H1 (cell line): ENCODE results near the gene DGKH. TPM values are rescaled to one million over a fixed set of nuclear protein-coding genes. Genes with fewer than 3 reads are reported as not detected.

Experiments used
- CTCF ChIA-PET: fragments of 300-600 bp; sonication (Branson Sonifier 250); formaldehyde crosslinking; loops from one replicate; lab custom pipeline; 2021; ENCODE audit not compliant: partially characterized antibody; lab: Charles Lee
- POLR2A ChIA-PET: fragments of 300-600 bp; sonication (Branson Sonifier 250); formaldehyde crosslinking; loops from one replicate; lab custom pipeline; 2021; ENCODE audit warnings: inconsistent platforms; ENCODE audit not compliant: partially characterized antibody; lab: Charles Lee
- DNase-seq, 2 experiments: peaks; one replicate each; pipeline versions ENCODE4 v3.0.0 to v3.0.0-alpha.2; 2010 to 2022; ENCODE audit warnings: low spot score in 2 of 2, low read depth in 1 of 2, mixed read lengths in 1 of 2
- FAIRE-seq: peaks from 2 replicates; lab custom pipeline; 2011; peaks lifted over from hg19 to GRCh38; lab: Jason Lieb, UNC
- H2AFZ ChIP-seq: 2 replicates; pipeline ENCODE4 v1.8.1; 2012; ENCODE audit warnings: low read length, inconsistent platforms
- H2AK5ac ChIP-seq: 2 replicates; pipeline ENCODE4 v1.6.1; 2013; ENCODE audit warnings: low read depth, low read length
- H2BK120ac ChIP-seq: replicated peaks from 2 replicates; pipeline ENCODE3; 2013; ENCODE audit warnings: low read depth, low read length, inconsistent platforms
- H2BK12ac ChIP-seq: 2 replicates; pipeline ENCODE4 v1.6.1; 2013; ENCODE audit warnings: low read depth, low read length
- H2BK15ac ChIP-seq: 2 replicates; pipeline ENCODE4 v1.6.1; 2013; ENCODE audit warnings: low read length
- H2BK20ac ChIP-seq: 2 replicates; pipeline ENCODE4 v1.6.1; 2013; ENCODE audit warnings: low read length
- H2BK5ac ChIP-seq: 2 replicates; pipeline ENCODE4 v1.6.1; 2013; ENCODE audit warnings: low read depth, low read length
- H3K14ac ChIP-seq: 2 replicates; pipeline ENCODE4 v1.6.1; 2013; ENCODE audit warnings: inconsistent platforms; ENCODE audit not compliant: insufficient read length
- H3K18ac ChIP-seq: 2 replicates; pipeline ENCODE4 v1.6.1; 2013; ENCODE audit warnings: low read length; ENCODE audit errors: extremely low read depth
- H3K23ac ChIP-seq: 2 replicates; pipeline ENCODE4 v1.6.1; 2013; ENCODE audit warnings: inconsistent platforms; ENCODE audit not compliant: insufficient read length
- H3K23me2 ChIP-seq: 2 replicates; pipeline ENCODE4 v1.6.1; 2013; ENCODE audit warnings: low read depth, low read length
- H3K27ac ChIP-seq: 2 replicates; pipeline ENCODE4 v1.6.1; 2011; ENCODE audit warnings: low read depth, low read length, inconsistent platforms
- H3K27me3 ChIP-seq, 4 experiments: replicated peaks in 1 of 4; 1 replicate in 1 of 4; 2 replicates in 3 of 4; pipeline versions ENCODE4 v1.6.1 to v1.8.1; 2011 to 2013; ENCODE audit warnings: low read length in 3 of 4, mild to moderate bottlenecking in 3 of 4, inconsistent platforms in 2 of 4, mixed read lengths in 2 of 4, moderate library complexity in 1 of 4; ENCODE audit not compliant: control insufficient read depth in 3 of 4, insufficient read depth in 3 of 4; ENCODE audit errors: extremely low read depth in 1 of 4
- H3K36me3 ChIP-seq, 4 experiments: 2 replicates each; pipeline versions ENCODE4 v1.6.1 to v1.8.1; 2011 to 2013; ENCODE audit warnings: mild to moderate bottlenecking in 4 of 4, low read length in 3 of 4, moderate library complexity in 2 of 4, control low read depth in 1 of 4, inconsistent platforms in 1 of 4; ENCODE audit not compliant: insufficient read depth in 4 of 4, control insufficient read depth in 2 of 4
- H3K4ac ChIP-seq: replicated peaks from 2 replicates; pipeline ENCODE3; 2013; ENCODE audit warnings: low read length, low read depth, mixed read lengths, inconsistent platforms; ENCODE audit not compliant: insufficient read length
- H3K4me1 ChIP-seq, 4 experiments: replicated peaks in 1 of 4; 1 replicate in 1 of 4; 2 replicates in 3 of 4; pipeline versions ENCODE4 v1.6.1 to v1.8.1; 2011 to 2013; ENCODE audit warnings: low read length in 3 of 4, inconsistent platforms in 2 of 4, mixed read lengths in 1 of 4; ENCODE audit not compliant: insufficient read depth in 4 of 4, control insufficient read depth in 3 of 4
- H3K4me2 ChIP-seq, 2 experiments: 2 replicates each; pipeline versions ENCODE4 v1.6.1 to v1.8.1; 2011 to 2013; ENCODE audit warnings: low read depth in 2 of 2, low read length in 2 of 2, control low read depth in 1 of 2, inconsistent platforms in 1 of 2, mild to moderate bottlenecking in 1 of 2; ENCODE audit not compliant: insufficient read depth in 1 of 2
- H3K4me3 ChIP-seq, 4 experiments: fragments of 200-600, 300-600 bp in 1 of 4; sonication (generic), shearing (Covaris generic), sonication (Bioruptor Twin) in 1 of 4; 2 replicates each; pipeline versions ENCODE4 v1.5.1 to v1.8.1; 2011 to 2016; ENCODE audit warnings: low read length in 4 of 4, low read depth in 3 of 4, control low read depth in 2 of 4, inconsistent platforms in 2 of 4, mild to moderate bottlenecking in 2 of 4, mixed read lengths in 1 of 4, moderate library complexity in 1 of 4; ENCODE audit not compliant: insufficient read depth in 2 of 4; ENCODE audit errors: extremely low read depth in 1 of 4
- H3K56ac ChIP-seq: replicated peaks from 2 replicates; pipeline ENCODE3; 2013; ENCODE audit warnings: low read depth, mild to moderate bottlenecking, mixed read lengths, low read length, inconsistent platforms; ENCODE audit not compliant: insufficient read length
- H3K79me1 ChIP-seq: 2 replicates; pipeline ENCODE4 v1.6.1; 2013; ENCODE audit warnings: low read depth, low read length, control low read depth
- H3K79me2 ChIP-seq, 2 experiments: 2 replicates each; pipeline versions ENCODE4 v1.6.1 to v1.8.1; 2012 to 2013; ENCODE audit warnings: low read length in 2 of 2, mild to moderate bottlenecking in 2 of 2, inconsistent platforms in 1 of 2; ENCODE audit not compliant: insufficient read depth in 2 of 2, control insufficient read depth in 1 of 2
- H3K9ac ChIP-seq, 4 experiments: replicated peaks in 1 of 4; 1 replicate in 1 of 4; 2 replicates in 3 of 4; pipeline versions ENCODE4 v1.6.1 to v1.8.1; 2011 to 2013; ENCODE audit warnings: low read depth in 3 of 4, low read length in 3 of 4, control low read depth in 2 of 4, mild to moderate bottlenecking in 2 of 4, moderate library complexity in 2 of 4, inconsistent platforms in 1 of 4; ENCODE audit errors: extremely low read depth in 1 of 4
- H3K9me3 ChIP-seq, 2 experiments: 2 replicates each; pipeline versions ENCODE4 v1.6.1 to v1.8.1; 2012 to 2013; ENCODE audit warnings: mild to moderate bottlenecking in 2 of 2, moderate library complexity in 2 of 2, control low read depth in 1 of 2, inconsistent platforms in 1 of 2, low read depth in 1 of 2, low read length in 1 of 2, mixed read lengths in 1 of 2; ENCODE audit not compliant: insufficient read depth in 2 of 2
- H4K20me1 ChIP-seq, 2 experiments: replicated peaks in 1 of 2; 2 replicates each; pipeline versions ENCODE3 to v1.8.1; 2011 to 2013; ENCODE audit warnings: inconsistent platforms in 2 of 2, low read length in 2 of 2, mild to moderate bottlenecking in 1 of 2; ENCODE audit not compliant: insufficient read depth in 2 of 2, control insufficient read depth in 1 of 2
- H4K5ac ChIP-seq: 2 replicates; pipeline ENCODE4 v1.6.1; 2013; ENCODE audit warnings: low read length, low read depth, mixed read lengths, inconsistent platforms; ENCODE audit not compliant: insufficient read length
- H4K8ac ChIP-seq: 2 replicates; pipeline ENCODE4 v1.8.0; 2013; ENCODE audit warnings: mild to moderate bottlenecking, moderate library complexity, low read length, inconsistent platforms; ENCODE audit not compliant: insufficient read depth; ENCODE audit errors: extremely low read depth
- H4K91ac ChIP-seq: replicated peaks from 2 replicates; pipeline ENCODE3; 2013; ENCODE audit warnings: low read length, mixed read lengths, inconsistent platforms; ENCODE audit not compliant: insufficient read length
- ASH2L ChIP-seq: fragments of 200-600, 300-600 bp; sonication (generic); IDR thresholded peaks from one replicate; pipeline ENCODE4 v1.7.1; 2017; ENCODE audit warnings: low read length
- CBX5 ChIP-seq: fragments of 300-800, 300-1000 bp; sonication (generic); IDR thresholded peaks from 2 replicates; pipeline ENCODE4 v1.7.1; 2016; ENCODE audit warnings: antibody characterized with exemption, low read length, low read depth
- EGR1 ChIP-seq: IDR thresholded peaks from 2 replicates; pipeline ENCODE4 v1.6.1; 2011; ENCODE audit warnings: low read depth, low read length, borderline replicate concordance
- EZH2 ChIP-seq: fragments of 200-600 bp; sonication (generic); IDR thresholded peaks from 2 replicates; pipeline ENCODE4 v1.7.1; 2012; ENCODE audit warnings: low read depth, mild to moderate bottlenecking, moderate library complexity, low read length, inconsistent platforms; ENCODE audit not compliant: severe bottlenecking
- GABPA ChIP-seq: IDR thresholded peaks from 2 replicates; pipeline ENCODE4 v1.6.1; 2011; ENCODE audit warnings: mild to moderate bottlenecking, low read length, moderate library complexity, borderline replicate concordance; ENCODE audit not compliant: insufficient read depth
- JUND ChIP-seq: IDR thresholded peaks from 2 replicates; pipeline ENCODE4 v1.6.1; 2011; ENCODE audit warnings: mild to moderate bottlenecking, improper control_type of control experiment, low read length
- MAX ChIP-seq: IDR thresholded peaks from 2 replicates; pipeline ENCODE4 v1.6.1; 2012; ENCODE audit warnings: inconsistent platforms
- RNF2 ChIP-seq: fragments of 200-900, 300-1000 bp; sonication (generic); IDR thresholded peaks from 2 replicates; pipeline ENCODE4 v1.7.1; 2016; ENCODE audit warnings: borderline replicate concordance, low read depth, mild to moderate bottlenecking, antibody characterized with exemption, low read length; ENCODE audit not compliant: poor library complexity, severe bottlenecking; ENCODE audit errors: missing control alignments
- SP2 ChIP-seq: IDR thresholded peaks from 2 replicates; pipeline ENCODE4 v1.6.1; 2012; ENCODE audit warnings: mild to moderate bottlenecking, low read length, inconsistent platforms
- SRF ChIP-seq: IDR thresholded peaks from 2 replicates; pipeline ENCODE4 v1.6.1; 2011; ENCODE audit warnings: mild to moderate bottlenecking, low read depth, low read length, moderate library complexity
- SUZ12 ChIP-seq: fragments of 200-600 bp; sonication (generic); IDR thresholded peaks from 2 replicates; pipeline ENCODE4 v1.6.1; 2012; ENCODE audit warnings: mild to moderate bottlenecking, inconsistent platforms, low read length, moderate library complexity, mixed read lengths
- TEAD4 ChIP-seq: IDR thresholded peaks from 2 replicates; pipeline ENCODE4 v1.6.1; 2012; ENCODE audit warnings: low read depth, low read length, inconsistent platforms, mixed read lengths
- USF2 ChIP-seq: IDR thresholded peaks from 2 replicates; pipeline ENCODE4 v1.6.1; 2011; ENCODE audit warnings: low read length, improper control_type of control experiment
- WGBS, 2 experiments: shearing (Covaris generic) in 1 of 2; methylation state at CpG; one replicate each; pipeline versions ENCODE4 v1.1.6 to v1.1.7; 2013 to 2015; ENCODE audit warnings: low lambda C conversion rate in 2 of 2, mixed read lengths in 2 of 2, inconsistent platforms in 1 of 2, low coverage in 1 of 2, missing lambda C conversion rate in 1 of 2; ENCODE audit not compliant: insufficient replicate concordance in 2 of 2, insufficient coverage in 1 of 2, insufficient read length in 1 of 2; ENCODE audit errors: extremely low coverage in 1 of 2, missing lambda C conversion rate in 1 of 2; 5-methylcytosine and 5-hydroxymethylcytosine counted together
- polyA plus RNA-seq, 7 experiments: library from polyadenylated mRNA; depleted of rRNA in 3 of 7; stranded (reverse) in 5 of 7; unstranded in 2 of 7; fragments of >200 nt in 5 of 7; fragments of 200-250 nt in 2 of 7; gene quantifications; 1 replicate in 5 of 7; 2 replicates in 1 of 7; 4 replicates in 1 of 7; pipeline versions ENCODE4 v1.2.1 to v1.2.3, GENCODE V29; 2011 to 2013; ENCODE audit warnings: missing spikeins in 2 of 7, mixed read lengths in 2 of 7
- total RNA-seq: library from RNA; stranded (reverse); fragmentation: NEBNext Ultra II Directional; extraction: Animal tissue kit (Norgen Biotek cat#: 25700); gene quantifications from 2 replicates; pipeline ENCODE4 v1.2.1, GENCODE V29; 2021

The DGKH gene
- total and polyA plus RNA-seq, 2 of the 8 experiments (the other 6 are each of a cell fraction or from before 2014, with no cell fraction given), result 2.1 to 7.9 TPM

GRCh38 chr13:42064259-42064658 is 15.8 kb downstream of the DGKH start:
- Histone ChIP-seq H4K5ac (no peak overlapping the region), H2BK120ac (no peak overlapping the region), H3K79me1 (no peaks in the 10 kb centered on the region; the same call in 1 of the 2 replicates), H3K36me3 (peaks cover 0 to 3% (median under 1%) of the 10 kb centered on the region in 4 experiments; a peak in 1 of 8 replicates), H3K4ac (no peak overlapping the region), H3K23ac (no peak overlapping the region), H2AFZ (no peak overlapping the region), H2AK5ac (no peak overlapping the region), H2BK20ac (no peak overlapping the region), H3K9me3 (no peaks in the 10 kb centered on the region), H3K27ac (no peak overlapping the region), H2BK5ac (0 out of 2 replicates have a peak overlapping the region, but pooled peaks have one; percentile 27), H4K8ac (no peak overlapping the region), H3K79me2 (no peaks in the 10 kb centered on the region), H3K56ac (no peak overlapping the region), H3K14ac (no peak overlapping the region), H2BK15ac (no peak overlapping the region), H3K4me3 (no peak overlapping the region), H3K4me1 (no peaks in the 10 kb centered on the region), H2BK12ac (no peak overlapping the region), H4K91ac (no peak overlapping the region), H3K27me3 (no peaks in the 10 kb centered on the region), H4K20me1 (no peaks in the 10 kb centered on the region), H3K9ac (no peak overlapping the region), H3K4me2 (no peak overlapping the region; a peak in 1 of 4 replicates), H3K23me2 (no peaks in the 10 kb centered on the region; the same call in 1 of the 2 replicates), H3K18ac (no peak overlapping the region)
- no peak for FAIRE-seq
- 87% methylated on average over 6 of the region's 6 CpGs; no CpG with 5 or more reads in 1 of the 2 experiments for WGBS, 2 experiments
- POLR2A ChIA-PET, result no interaction called here
- no peak for DNase-seq
- CTCF ChIA-PET, result interaction anchor here (0.6 to 0.8 kb wide), 4 partner anchors 66 to 320 kb away, joined by 3 read pairs; no protein-coding TSS in a partner anchor
- no peak for TF ChIP-seq EGR1
- TF ChIP-seq TEAD4, result no peak
- no peak for TF ChIP-seq SP2
- TF ChIP-seq SRF, result no peak
- no peak for TF ChIP-seq JUND
- TF ChIP-seq GABPA, result no peak
- no peak for TF ChIP-seq CBX5
- no peak for TF ChIP-seq USF2
- TF ChIP-seq MAX, result no peak
- no peak for TF ChIP-seq RNF2
- TF ChIP-seq SUZ12, result no peak
- no peak for TF ChIP-seq ASH2L
- no peak for TF ChIP-seq EZH2
